OCI-LY3 (cell line): ENCODE data around the gene SHISA6.

Experiments
- H2AFZ ChIP-seq: fragments of 200-600, 300-600 bp; shearing (Covaris generic); 2 replicates; pipeline ENCODE4 v1.6.0; 2014; ENCODE audit warnings: antibody characterized with exemption, low read depth, low read length
- H3K27ac ChIP-seq: fragments of 200-600, 300-600 bp; sonication (generic); 2 replicates; pipeline ENCODE4 v1.5.1; 2014; ENCODE audit warnings: mild to moderate bottlenecking, low read length, moderate library complexity, mixed read lengths
- H3K27me3 ChIP-seq: fragments of 200-600, 300-600 bp; sonication (generic); 2 replicates; pipeline ENCODE4 v1.6.1; 2014; ENCODE audit warnings: low read depth, low read length, mixed read lengths
- H3K36me3 ChIP-seq: fragments of 200-600, 300-600 bp; sonication (generic); replicated peaks from 2 replicates; pipeline ENCODE3; 2014; ENCODE audit warnings: low read depth, low read length, mixed read lengths
- H3K4me1 ChIP-seq: fragments of 300-600, 200-600 bp; sonication (generic); 2 replicates; pipeline ENCODE4 v1.6.1; 2014; ENCODE audit warnings: low read length, mixed read lengths
- H3K4me2 ChIP-seq: fragments of 200-600, 300-600 bp; sonication (generic); 2 replicates; pipeline ENCODE4 v1.6.1; 2014; ENCODE audit warnings: low read length, mixed read lengths
- H3K4me3 ChIP-seq: fragments of 300-600, 200-600 bp; sonication (generic); 2 replicates; pipeline ENCODE4 v1.5.1; 2014; ENCODE audit warnings: antibody characterized with exemption, mild to moderate bottlenecking, low read length, moderate library complexity
- H3K79me2 ChIP-seq: fragments of 300-600, 200-600 bp; shearing (Covaris generic); 2 replicates; pipeline ENCODE4 v1.6.1; 2014; ENCODE audit warnings: mild to moderate bottlenecking, low read length, mixed read lengths
- H3K9ac ChIP-seq: fragments of 300-600, 200-600 bp; shearing (Covaris generic); 2 replicates; pipeline ENCODE4 v1.6.0; 2014; ENCODE audit warnings: mild to moderate bottlenecking, low read length, moderate library complexity
- H3K9me3 ChIP-seq: fragments of 200-600, 300-600 bp; shearing (Covaris generic); 2 replicates; pipeline ENCODE4 v1.6.1; 2014; ENCODE audit warnings: low read length, mixed read lengths; ENCODE audit not compliant: insufficient read depth
- H4K20me1 ChIP-seq: fragments of 200-600, 300-600 bp; sonication (generic); 2 replicates; pipeline ENCODE4 v1.6.1; 2016; ENCODE audit warnings: low read length, mixed read lengths; ENCODE audit not compliant: insufficient read depth
- EZH2phosphoT487 ChIP-seq: fragments of 200-600 bp; shearing (Covaris generic); IDR thresholded peaks from 2 replicates; pipeline ENCODE4 v1.6.1; 2018; ENCODE audit warnings: antibody characterized with exemption, mixed run types, low read depth
- TF ChIP-seq, protein P1 (sequence below): fragments of 200-600, 300-600 bp; sonication (generic); IDR thresholded peaks from 2 replicates; pipeline ENCODE4 v1.5.1; 2014; ENCODE audit warnings: antibody characterized with exemption, low read length, low read depth

The SHISA6 gene

DNA sequence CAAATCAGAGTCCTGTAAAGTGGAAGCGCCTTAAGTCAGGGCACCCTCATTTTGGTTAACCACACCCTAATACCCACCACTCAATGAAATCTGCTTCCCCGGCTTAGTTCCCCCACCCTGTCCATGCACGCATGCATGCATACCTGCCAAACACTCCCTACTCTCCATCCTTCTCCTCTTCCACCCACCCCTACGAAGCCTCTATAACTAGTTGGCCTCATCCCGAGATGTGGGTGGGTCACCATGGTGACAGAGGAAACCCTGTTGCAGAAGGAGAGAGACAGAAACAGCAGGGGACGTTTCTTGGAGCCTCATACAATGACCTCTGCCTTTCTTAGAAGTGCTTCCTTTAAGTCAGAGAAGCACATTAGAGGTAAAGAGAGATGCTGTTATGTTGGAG lies 310.4 kb downstream of the SHISA6 start:
- Histone ChIP-seq H3K4me1 (no peaks in the 10 kb centered on the region), H3K4me2 (no peak overlapping the region), H3K27me3 (no peaks in the 10 kb centered on the region), H2AFZ (no peak overlapping the region), H3K4me3 (no peak overlapping the region), H3K27ac (no peak overlapping the region), H3K79me2 (no peaks in the 10 kb centered on the region), H3K9me3 (no peaks in the 10 kb centered on the region), H3K9ac (no peak overlapping the region), H3K36me3 (no peaks in the 10 kb centered on the region), H4K20me1 (no peaks in the 10 kb centered on the region)
- TF ChIP-seq EZH2phosphoT487 = no peak
- TF ChIP-seq, protein P1, sequence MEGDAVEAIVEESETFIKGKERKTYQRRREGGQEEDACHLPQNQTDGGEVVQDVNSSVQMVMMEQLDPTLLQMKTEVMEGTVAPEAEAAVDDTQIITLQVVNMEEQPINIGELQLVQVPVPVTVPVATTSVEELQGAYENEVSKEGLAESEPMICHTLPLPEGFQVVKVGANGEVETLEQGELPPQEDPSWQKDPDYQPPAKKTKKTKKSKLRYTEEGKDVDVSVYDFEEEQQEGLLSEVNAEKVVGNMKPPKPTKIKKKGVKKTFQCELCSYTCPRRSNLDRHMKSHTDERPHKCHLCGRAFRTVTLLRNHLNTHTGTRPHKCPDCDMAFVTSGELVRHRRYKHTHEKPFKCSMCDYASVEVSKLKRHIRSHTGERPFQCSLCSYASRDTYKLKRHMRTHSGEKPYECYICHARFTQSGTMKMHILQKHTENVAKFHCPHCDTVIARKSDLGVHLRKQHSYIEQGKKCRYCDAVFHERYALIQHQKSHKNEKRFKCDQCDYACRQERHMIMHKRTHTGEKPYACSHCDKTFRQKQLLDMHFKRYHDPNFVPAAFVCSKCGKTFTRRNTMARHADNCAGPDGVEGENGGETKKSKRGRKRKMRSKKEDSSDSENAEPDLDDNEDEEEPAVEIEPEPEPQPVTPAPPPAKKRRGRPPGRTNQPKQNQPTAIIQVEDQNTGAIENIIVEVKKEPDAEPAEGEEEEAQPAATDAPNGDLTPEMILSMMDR = no peak

DNA sequence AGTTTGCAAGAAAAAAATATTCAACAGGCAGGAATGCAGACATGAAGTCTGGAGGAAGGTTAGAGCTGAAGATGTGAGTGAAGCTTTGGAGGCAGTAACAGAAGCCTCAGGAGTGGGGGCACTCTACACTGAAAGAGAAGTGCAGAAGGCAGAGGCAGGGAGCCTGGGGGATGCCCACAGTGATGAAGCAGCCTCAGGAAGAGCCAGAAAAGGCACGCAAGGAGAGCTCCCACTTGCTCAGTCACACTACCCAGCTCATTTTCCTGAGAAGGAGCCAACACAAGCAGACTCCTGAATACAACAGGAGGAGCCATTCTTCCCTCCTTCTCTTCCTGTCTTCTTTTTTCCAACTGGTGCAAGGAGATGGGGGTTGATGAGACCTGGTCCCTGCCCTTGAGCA lies 312.1 kb downstream of the SHISA6 start:
- no peaks in the 10 kb centered on the region for H3K9me3 ChIP-seq
- H3K4me2 ChIP-seq = no peak overlapping the region
- H3K4me1 ChIP-seq = no peaks in the 10 kb centered on the region
- no peak overlapping the region for H3K9ac ChIP-seq
- H3K4me3 ChIP-seq = no peak overlapping the region
- H2AFZ ChIP-seq = no peak overlapping the region
- H3K27me3 ChIP-seq = no peaks in the 10 kb centered on the region
- H3K36me3 ChIP-seq = no peaks in the 10 kb centered on the region
- H3K27ac ChIP-seq = no peak overlapping the region
- TF ChIP-seq, protein P1 = no peak
- no peak for TF ChIP-seq EZH2phosphoT487
- no peaks in the 10 kb centered on the region for H3K79me2 ChIP-seq
- H4K20me1 ChIP-seq = no peaks in the 10 kb centered on the region

DNA sequence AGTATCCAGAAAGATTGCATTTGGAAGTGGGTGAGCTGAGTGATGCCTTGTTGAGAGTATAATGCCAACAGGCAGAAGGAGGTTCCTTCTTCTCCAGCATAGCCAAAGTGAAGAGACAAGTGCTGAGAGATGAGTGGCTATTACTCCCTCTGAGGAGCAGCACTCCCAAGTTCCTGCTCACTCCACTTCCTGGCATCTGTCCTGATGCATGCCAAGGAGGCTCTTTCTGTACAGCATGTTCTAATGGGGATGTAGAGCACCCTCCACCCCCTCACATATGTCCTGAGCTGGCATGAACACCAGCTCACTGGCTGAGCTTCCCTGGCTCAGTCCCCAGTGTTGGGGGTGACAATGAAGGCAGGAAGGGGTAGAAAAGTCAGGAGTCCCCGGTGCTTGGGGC lies 313.0 kb downstream of the SHISA6 start:
- no peaks in the 10 kb centered on the region for H3K79me2 ChIP-seq
- no peak overlapping the region for H2AFZ ChIP-seq
- H4K20me1 ChIP-seq = no peaks in the 10 kb centered on the region
- no peaks in the 10 kb centered on the region for H3K9me3 ChIP-seq
- H3K4me2 ChIP-seq = no peak overlapping the region
- H3K36me3 ChIP-seq = no peaks in the 10 kb centered on the region
- no peak overlapping the region for H3K27ac ChIP-seq
- H3K9ac ChIP-seq = no peak overlapping the region
- no peak for TF ChIP-seq EZH2phosphoT487
- H3K4me1 ChIP-seq = no peaks in the 10 kb centered on the region
- no peaks in the 10 kb centered on the region for H3K27me3 ChIP-seq
- H3K4me3 ChIP-seq = no peak overlapping the region

DNA sequence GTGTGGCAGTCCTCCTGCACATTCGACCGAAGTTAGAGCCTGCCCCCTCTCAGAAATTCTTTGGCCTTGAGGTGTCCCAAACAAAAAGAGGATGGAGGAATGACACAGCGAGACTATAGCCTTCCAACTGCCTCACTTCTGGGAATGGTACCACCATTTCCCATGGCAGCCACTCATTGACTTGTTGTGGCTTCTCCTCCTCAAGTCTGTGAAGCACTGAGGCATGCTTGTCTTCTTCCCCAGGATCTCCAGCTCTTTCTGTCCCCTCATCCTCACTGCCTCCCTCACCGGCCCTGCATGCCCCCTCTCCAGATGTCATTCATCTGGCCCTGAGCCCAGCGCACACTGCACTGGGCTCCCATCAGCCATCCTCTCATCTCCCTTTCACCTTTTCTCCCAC lies 313.5 kb downstream of the SHISA6 start:
- TF ChIP-seq, protein P1 = no peak
- no peaks in the 10 kb centered on the region for H4K20me1 ChIP-seq
- H3K4me3 ChIP-seq = no peak overlapping the region
- no peak overlapping the region for H3K27ac ChIP-seq
- H3K9me3 ChIP-seq = no peaks in the 10 kb centered on the region
- no peak overlapping the region for H3K9ac ChIP-seq
- no peaks in the 10 kb centered on the region for H3K79me2 ChIP-seq
- H3K27me3 ChIP-seq = no peaks in the 10 kb centered on the region
- no peaks in the 10 kb centered on the region for H3K36me3 ChIP-seq
- no peak overlapping the region for H3K4me2 ChIP-seq
- H2AFZ ChIP-seq = no peak overlapping the region
- no peaks in the 10 kb centered on the region for H3K4me1 ChIP-seq

DNA sequence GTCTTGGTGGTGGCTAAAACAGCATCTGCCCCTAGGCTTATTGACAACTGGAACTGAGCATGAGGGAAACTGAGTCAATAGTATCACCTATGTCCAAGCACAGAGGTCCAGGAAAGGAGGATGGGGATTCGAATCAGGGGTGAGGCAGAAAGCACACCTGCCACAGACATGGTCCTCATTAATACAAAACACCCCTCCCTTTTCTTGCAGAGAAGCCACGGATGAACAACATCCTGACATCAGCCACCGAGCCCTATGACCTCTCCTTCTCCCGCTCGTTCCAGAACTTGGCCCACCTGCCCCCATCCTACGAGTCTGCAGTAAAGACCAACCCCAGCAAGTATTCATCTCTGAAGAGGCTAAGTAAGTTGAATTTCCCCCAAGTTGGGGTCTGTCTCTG lies 314.5 kb downstream of the SHISA6 start:
- Histone ChIP-seq H3K27me3 (no peaks in the 10 kb centered on the region), H4K20me1 (no peaks in the 10 kb centered on the region), H3K9me3 (no peaks in the 10 kb centered on the region), H3K36me3 (no peaks in the 10 kb centered on the region), H3K4me1 (no peaks in the 10 kb centered on the region), H3K4me2 (no peak overlapping the region), H3K9ac (no peak overlapping the region), H2AFZ (no peak overlapping the region), H3K4me3 (no peak overlapping the region), H3K27ac (no peak overlapping the region), H3K79me2 (no peaks in the 10 kb centered on the region)
- TF ChIP-seq EZH2phosphoT487 = no peak
- TF ChIP-seq, protein P1 = no peak
